Osteoblast (primary cell): ENCODE measurements around the gene NDUFA5. TPM values are rescaled to one million over a fixed set of nuclear protein-coding genes. Genes with fewer than 3 reads are reported as not detected.
A peak's percentile ranks its signal among the peaks of the same experiment; 100 is the strongest.

Experiments used
- DNase-seq: peaks from one replicate; pipeline ENCODE4 v3.0.0; 2011; ENCODE audit warnings: low spot score, mixed read lengths; ENCODE audit not compliant: insufficient read length; ENCODE audit errors: missing footprints
- H2AFZ ChIP-seq: 2 replicates; pipeline ENCODE4 v1.6.0; 2011; ENCODE audit warnings: mild to moderate bottlenecking, low read length
- H3K27ac ChIP-seq: 2 replicates; pipeline ENCODE4 v1.5.1; 2011; ENCODE audit warnings: mild to moderate bottlenecking, low read depth, low read length, moderate library complexity
- H3K27me3 ChIP-seq: 2 replicates; pipeline ENCODE4 v1.6.0; 2012; ENCODE audit warnings: mild to moderate bottlenecking, control low read depth, inconsistent platforms, low read length, moderate library complexity; ENCODE audit not compliant: insufficient read depth
- H3K36me3 ChIP-seq: 2 replicates; pipeline ENCODE4 v1.5.1; 2011; ENCODE audit warnings: mild to moderate bottlenecking, low read length, control low read depth, moderate library complexity; ENCODE audit not compliant: insufficient read depth
- H3K4me1 ChIP-seq: 2 replicates; pipeline ENCODE4 v1.5.1; 2011; ENCODE audit warnings: mild to moderate bottlenecking, low read length, control low read depth, moderate library complexity; ENCODE audit not compliant: insufficient read depth
- H3K4me2 ChIP-seq: 2 replicates; pipeline ENCODE4 v1.6.0; 2011; ENCODE audit warnings: mild to moderate bottlenecking, low read length; ENCODE audit not compliant: insufficient read depth
- H3K4me3 ChIP-seq: fragments of 200-600 bp; sonication (generic); 3 replicates; pipeline ENCODE4 v1.5.1; 2012; ENCODE audit warnings: mild to moderate bottlenecking, low read length, inconsistent platforms; ENCODE audit not compliant: insufficient read depth
- H3K79me2 ChIP-seq: 2 replicates; pipeline ENCODE4 v1.6.0; 2012; ENCODE audit warnings: mild to moderate bottlenecking, low read length, control low read depth, inconsistent platforms; ENCODE audit not compliant: insufficient read depth
- H3K9me3 ChIP-seq: 2 replicates; pipeline ENCODE4 v1.5.1; 2011; ENCODE audit warnings: low read depth, low read length, control low read depth
- H4K20me1 ChIP-seq: 2 replicates; pipeline ENCODE4 v1.6.0; 2012; ENCODE audit warnings: mild to moderate bottlenecking, low read length, control low read depth; ENCODE audit not compliant: insufficient read depth
- CTCF ChIP-seq: IDR thresholded peaks from 2 replicates; pipeline ENCODE4 v1.5.1; 2011; ENCODE audit warnings: mild to moderate bottlenecking, low read depth, low read length, moderate library complexity; ENCODE audit errors: extremely low read depth
- total RNA-seq: library from RNA; depleted of rRNA; stranded (reverse); fragments of >200 nt; gene quantifications from 2 replicates; pipeline ENCODE4 v1.2.3, GENCODE V29; 2012

The NDUFA5 gene
- total RNA-seq, 1 donor: 25.7 TPM

GRCh38 chr7:123571187-123571586 lies 13.6 kb upstream of the NDUFA5 start:
- Histone ChIP-seq H4K20me1 (no peaks in the 10 kb centered on the region), H3K27me3 (no peaks in the 10 kb centered on the region), H3K27ac (no peak overlapping the region), H3K36me3 (no peaks in the 10 kb centered on the region), H3K79me2 (no peaks in the 10 kb centered on the region), H2AFZ (no peak overlapping the region), H3K4me3 (no peak overlapping the region), H3K9me3 (no peaks in the 10 kb centered on the region), H3K4me1 (no peaks in the 10 kb centered on the region), H3K4me2 (no peak overlapping the region)
- no peak for TF ChIP-seq CTCF
- no peak for DNase-seq

GRCh38 chr7:123570390-123571182 lies 13.0 kb upstream of the NDUFA5 start:
- Histone ChIP-seq H3K4me1 (no peaks in the 10 kb centered on the region), H3K79me2 (no peaks in the 10 kb centered on the region), H3K4me2 (no peak overlapping the region), H3K27me3 (no peaks in the 10 kb centered on the region), H4K20me1 (no peaks in the 10 kb centered on the region), H3K36me3 (no peaks in the 10 kb centered on the region), H3K4me3 (no peak overlapping the region), H3K27ac (no peak overlapping the region), H3K9me3 (no peaks in the 10 kb centered on the region), H2AFZ (no peak overlapping the region)
- peak; percentile 14 for DNase-seq
- no peak for TF ChIP-seq CTCF

- H4K20me1 ChIP-seq: no peaks in the 10 kb centered on the region
- no peak overlapping the region for H3K27ac ChIP-seq
- H3K4me1 ChIP-seq: no peaks in the 10 kb centered on the region
- H3K4me2 ChIP-seq: no peak overlapping the region
- peak; percentile 17 for DNase-seq
- H3K79me2 ChIP-seq: no peaks in the 10 kb centered on the region
- no peaks in the 10 kb centered on the region for H3K9me3 ChIP-seq
- H3K27me3 ChIP-seq: no peaks in the 10 kb centered on the region
- H3K4me3 ChIP-seq: no peak overlapping the region
- no peak overlapping the region for H2AFZ ChIP-seq
- H3K36me3 ChIP-seq: no peaks in the 10 kb centered on the region
- TF ChIP-seq CTCF: no peak
These were observed 11.9 kb upstream of the NDUFA5 start for GRCh38 chr7:123569352-123570010.

GRCh38 chr7:123562121-123562520 lies 4.5 kb upstream of the NDUFA5 start:
- peaks cover 6% of the 10 kb centered on the region for H3K4me1 ChIP-seq
- H3K4me3 ChIP-seq: no peak overlapping the region
- no peak overlapping the region for H3K4me2 ChIP-seq
- H3K36me3 ChIP-seq: no peaks in the 10 kb centered on the region
- no peaks in the 10 kb centered on the region for H4K20me1 ChIP-seq
- H2AFZ ChIP-seq: no peak overlapping the region
- DNase-seq: no peak
- no peaks in the 10 kb centered on the region for H3K9me3 ChIP-seq
- H3K79me2 ChIP-seq: peaks cover 5% of the 10 kb centered on the region
- no peaks in the 10 kb centered on the region for H3K27me3 ChIP-seq
- TF ChIP-seq CTCF: no peak
- no peak overlapping the region for H3K27ac ChIP-seq
